T-helper 1 cell treated with Interleukin-12 subunit alpha and Interleukin-12 subunit beta and Interleukin-4 antibody, amounts not matched to agents 30 μg/mL and 1 μg/mL, for 36 hours (primary cell): ENCODE measurements around the gene HCN2.

Experiments used
- H3K27ac Mint-ChIP-seq: one replicate; pipeline ENCODE4 v1.8.0; 2021; ENCODE audit warnings: mild to moderate bottlenecking, mixed read lengths
- H3K27me3 Mint-ChIP-seq: one replicate; pipeline ENCODE4 v1.8.0; 2021; ENCODE audit warnings: low read depth, mixed read lengths
- H3K36me3 Mint-ChIP-seq: one replicate; pipeline ENCODE4 v1.8.0; 2021; ENCODE audit warnings: low read depth, mixed read lengths
- H3K4me1 Mint-ChIP-seq: one replicate; pipeline ENCODE4 v1.8.0; 2021; ENCODE audit warnings: low read depth, mixed read lengths
- H3K4me3 Mint-ChIP-seq: one replicate; pipeline ENCODE4 v1.8.0; 2021; ENCODE audit warnings: mild to moderate bottlenecking, moderate library complexity, mixed read lengths
- H3K9me3 Mint-ChIP-seq: one replicate; pipeline ENCODE4 v1.8.0; 2021; ENCODE audit warnings: mixed read lengths

The HCN2 gene

DNA sequence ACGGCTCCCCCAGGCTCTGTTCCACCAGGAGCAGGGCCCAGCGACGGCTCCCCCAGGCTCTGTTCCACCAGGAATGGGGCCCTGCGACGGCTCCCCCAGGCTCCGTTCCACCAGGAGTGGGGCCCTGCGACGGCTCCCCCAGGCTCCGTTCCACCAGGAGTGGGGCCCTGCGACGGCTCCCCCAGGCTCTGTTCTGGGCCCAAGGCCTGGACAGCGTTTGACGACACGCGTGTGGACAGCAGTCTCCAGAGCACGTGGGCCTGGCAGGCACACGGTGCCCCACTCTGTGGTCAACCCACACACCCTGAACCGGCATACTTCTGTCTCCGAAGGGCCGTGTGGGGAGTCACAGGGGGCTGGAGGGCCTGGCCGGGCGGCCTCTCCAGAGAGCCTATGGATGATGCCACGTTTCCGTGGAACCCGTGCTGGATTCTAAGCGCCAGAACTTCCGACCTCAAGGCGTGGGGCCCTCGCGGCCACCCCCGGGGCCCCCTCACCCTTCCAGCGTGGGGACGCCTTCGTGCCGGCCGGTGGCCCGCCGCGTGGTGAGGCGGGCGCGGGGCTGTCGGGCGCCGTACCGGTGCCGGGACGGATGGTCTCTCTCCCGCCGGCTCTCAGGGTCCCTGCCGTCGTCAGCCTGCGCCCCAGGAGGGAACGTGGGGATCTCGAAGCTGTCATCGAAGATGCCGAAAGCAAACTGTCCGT lies 61.6 kb downstream of the HCN2 start:
- Mint-ChIP-seq H3K27me3 (no peaks in the 10 kb centered on the region), H3K27ac (no peak overlapping the region), H3K36me3 (peaks cover 15% of the 10 kb centered on the region), H3K9me3 (no peaks in the 10 kb centered on the region), H3K4me3 (no peak overlapping the region), H3K4me1 (peaks cover 8% of the 10 kb centered on the region)

DNA sequence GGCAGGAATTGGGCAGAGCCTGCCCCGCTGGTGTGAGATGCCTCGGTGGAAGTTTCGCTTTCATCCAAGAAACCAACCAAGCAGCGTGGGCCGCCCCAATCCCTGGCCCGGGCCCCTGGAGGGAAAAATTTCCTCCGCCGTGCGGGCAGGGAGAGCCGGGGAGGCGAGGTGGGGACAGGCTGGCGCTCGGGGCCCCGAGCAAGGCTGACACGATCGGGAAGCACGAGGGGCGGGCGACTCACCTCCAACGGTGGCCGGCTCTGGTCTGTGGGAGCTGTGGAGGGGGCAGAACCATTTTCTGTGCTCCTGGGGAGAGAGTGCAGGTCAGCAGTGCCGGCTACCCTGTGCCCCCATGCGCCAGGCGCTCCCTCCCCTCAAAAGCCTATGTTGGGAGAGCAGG lies 62.3 kb downstream of the HCN2 start:
- no peaks in the 10 kb centered on the region for H3K9me3 Mint-ChIP-seq
- no peak overlapping the region for H3K27ac Mint-ChIP-seq
- peaks cover 8% of the 10 kb centered on the region for H3K4me1 Mint-ChIP-seq
- H3K4me3 Mint-ChIP-seq: no peak overlapping the region
- H3K36me3 Mint-ChIP-seq: peaks cover 14% of the 10 kb centered on the region
- no peaks in the 10 kb centered on the region for H3K27me3 Mint-ChIP-seq

DNA sequence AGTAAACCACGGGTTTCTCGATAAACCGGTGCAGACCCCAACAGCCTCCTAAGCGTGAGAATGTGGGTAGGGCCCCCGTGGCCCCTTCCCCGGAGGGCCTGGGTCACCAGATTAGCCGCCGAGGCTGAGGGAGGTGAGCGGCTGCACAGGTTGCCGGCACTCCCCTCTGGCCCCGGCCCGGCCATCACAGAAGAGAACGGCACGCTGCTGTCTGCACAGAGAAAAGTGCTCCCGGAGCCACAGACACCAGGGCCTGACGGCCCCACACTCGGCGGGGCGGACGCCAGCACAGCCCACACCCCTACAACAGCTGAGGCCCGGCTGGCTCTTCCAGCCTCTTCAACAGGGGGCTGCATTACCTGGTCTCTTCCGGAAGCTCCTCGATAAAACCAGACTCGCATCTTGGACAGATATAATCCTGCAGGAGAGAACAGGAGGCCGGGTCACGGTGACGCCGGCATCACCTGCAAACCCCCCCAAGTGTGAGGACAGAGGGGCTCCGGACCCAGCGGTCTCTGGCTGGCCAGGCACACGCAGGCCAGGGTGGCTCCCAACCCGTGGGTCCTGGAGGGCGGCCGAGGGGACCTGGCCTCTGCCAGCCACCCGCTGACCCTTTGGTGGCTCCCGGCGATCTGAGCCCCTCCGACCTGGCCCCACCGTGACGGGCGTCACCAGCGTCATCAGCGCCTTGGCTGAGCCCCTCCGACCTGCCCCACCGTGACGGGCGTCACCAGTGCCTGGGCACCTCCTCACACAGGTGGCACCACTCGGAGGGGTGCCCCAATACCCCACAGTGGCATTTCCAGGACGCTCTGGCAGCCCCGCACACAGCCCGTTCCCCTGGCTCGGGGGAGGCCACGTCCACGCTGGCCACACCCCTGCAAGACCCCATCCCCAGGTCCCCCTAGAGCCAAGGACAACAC lies 63.0 kb downstream of the HCN2 start:
- H3K9me3 Mint-ChIP-seq: no peaks in the 10 kb centered on the region
- no peak overlapping the region for H3K4me3 Mint-ChIP-seq
- H3K27ac Mint-ChIP-seq: no peak overlapping the region
- H3K4me1 Mint-ChIP-seq: peaks cover 8% of the 10 kb centered on the region
- H3K36me3 Mint-ChIP-seq: peaks cover 14% of the 10 kb centered on the region
- H3K27me3 Mint-ChIP-seq: no peaks in the 10 kb centered on the region

DNA sequence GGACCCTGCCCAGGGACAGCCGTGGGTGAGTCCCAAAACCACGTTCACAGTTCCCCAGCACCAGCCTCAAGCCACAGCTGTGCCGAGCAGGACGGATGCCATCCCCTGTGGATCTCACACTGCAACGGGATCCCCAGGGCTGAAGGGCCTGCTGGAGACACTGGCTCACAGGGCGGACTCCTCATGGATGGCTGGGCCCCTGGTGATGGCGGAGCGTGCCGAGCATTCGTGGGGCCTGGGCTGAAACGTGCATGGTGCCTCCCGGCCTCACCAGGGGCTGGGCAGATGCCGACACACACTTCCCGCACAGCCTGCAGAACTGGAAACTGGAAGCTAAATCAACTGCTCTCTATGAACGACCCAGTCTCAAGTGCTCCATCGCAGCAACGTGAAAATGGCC lies 63.7 kb downstream of the HCN2 start:
- peaks cover 8% of the 10 kb centered on the region for H3K4me1 Mint-ChIP-seq
- no peak overlapping the region for H3K27ac Mint-ChIP-seq
- peaks cover 14% of the 10 kb centered on the region for H3K36me3 Mint-ChIP-seq
- no peak overlapping the region for H3K4me3 Mint-ChIP-seq
- H3K27me3 Mint-ChIP-seq: no peaks in the 10 kb centered on the region
- no peaks in the 10 kb centered on the region for H3K9me3 Mint-ChIP-seq

DNA sequence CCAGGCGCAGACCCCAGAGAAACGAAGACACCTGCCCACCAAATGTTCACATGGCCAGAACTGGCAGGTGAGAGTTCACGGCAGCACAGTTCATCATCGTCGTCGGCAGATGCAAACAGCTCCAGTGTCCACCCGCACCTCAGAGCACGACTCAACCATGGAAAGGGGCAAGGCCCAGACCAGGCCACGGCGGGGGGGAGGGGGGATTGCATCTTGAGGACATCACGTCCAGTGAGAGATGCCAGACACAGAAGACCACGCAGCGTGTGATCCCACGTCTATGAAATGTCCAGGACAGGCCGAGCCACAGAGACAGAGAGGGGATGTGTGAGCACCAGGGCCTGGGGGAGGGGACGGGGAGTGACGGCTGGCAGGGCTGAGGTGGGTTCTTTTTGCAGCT lies 66.0 kb downstream of the HCN2 start:
- no peak overlapping the region for H3K4me3 Mint-ChIP-seq
- H3K27ac Mint-ChIP-seq: no peak overlapping the region
- H3K36me3 Mint-ChIP-seq: peaks cover 17% of the 10 kb centered on the region
- no peaks in the 10 kb centered on the region for H3K9me3 Mint-ChIP-seq
- no peaks in the 10 kb centered on the region for H3K27me3 Mint-ChIP-seq
- peaks cover 15% of the 10 kb centered on the region for H3K4me1 Mint-ChIP-seq

GRCh38 chr19:656751-657559 lies 67.3 kb downstream of the HCN2 start:
- peaks cover 20% of the 10 kb centered on the region for H3K36me3 Mint-ChIP-seq
- H3K4me3 Mint-ChIP-seq: no peak overlapping the region
- H3K4me1 Mint-ChIP-seq: peaks cover 20% of the 10 kb centered on the region
- H3K27me3 Mint-ChIP-seq: no peaks in the 10 kb centered on the region
- H3K9me3 Mint-ChIP-seq: no peaks in the 10 kb centered on the region
- no peak overlapping the region for H3K27ac Mint-ChIP-seq

- H3K9me3 Mint-ChIP-seq: no peaks in the 10 kb centered on the region
- H3K36me3 Mint-ChIP-seq: peaks cover 20% of the 10 kb centered on the region
- no peak overlapping the region for H3K4me3 Mint-ChIP-seq
- H3K27ac Mint-ChIP-seq: no peak overlapping the region
- H3K4me1 Mint-ChIP-seq: peaks cover 20% of the 10 kb centered on the region
- H3K27me3 Mint-ChIP-seq: no peaks in the 10 kb centered on the region
Measured at GRCh38 chr19:657611-658010, 67.9 kb downstream of the HCN2 start.

- Mint-ChIP-seq H3K4me1 (peaks cover 20% of the 10 kb centered on the region), H3K4me3 (no peak overlapping the region), H3K27ac (no peak overlapping the region), H3K9me3 (no peaks in the 10 kb centered on the region), H3K27me3 (no peaks in the 10 kb centered on the region), H3K36me3 (peaks cover 20% of the 10 kb centered on the region)
Measured at GRCh38 chr19:658059-658839, 68.6 kb downstream of the HCN2 start.

- Mint-ChIP-seq H3K9me3 (no peaks in the 10 kb centered on the region), H3K27ac (peak overlapping the region; percentile 96), H3K27me3 (no peaks in the 10 kb centered on the region), H3K36me3 (peaks cover 16% of the 10 kb centered on the region), H3K4me3 (peak overlapping the region; percentile 98), H3K4me1 (peaks cover 20% of the 10 kb centered on the region)
Measured at GRCh38 chr19:658916-659839, 69.5 kb downstream of the HCN2 start.

GRCh38 chr19:660793-661426 lies 71.2 kb downstream of the HCN2 start:
- Mint-ChIP-seq H3K27me3 (no peaks in the 10 kb centered on the region), H3K27ac (peak overlapping the region; percentile 96), H3K36me3 (peaks cover 11% of the 10 kb centered on the region), H3K4me3 (peak overlapping the region; percentile 98), H3K4me1 (peaks cover 18% of the 10 kb centered on the region), H3K9me3 (no peaks in the 10 kb centered on the region)

GRCh38 chr19:661427-662196 lies 71.9 kb downstream of the HCN2 start:
- Mint-ChIP-seq H3K4me3 (peak overlapping the region; percentile 98), H3K9me3 (no peaks in the 10 kb centered on the region), H3K27ac (peak overlapping the region; percentile 96), H3K4me1 (peaks cover 15% of the 10 kb centered on the region), H3K36me3 (peaks cover 9% of the 10 kb centered on the region), H3K27me3 (no peaks in the 10 kb centered on the region)

DNA sequence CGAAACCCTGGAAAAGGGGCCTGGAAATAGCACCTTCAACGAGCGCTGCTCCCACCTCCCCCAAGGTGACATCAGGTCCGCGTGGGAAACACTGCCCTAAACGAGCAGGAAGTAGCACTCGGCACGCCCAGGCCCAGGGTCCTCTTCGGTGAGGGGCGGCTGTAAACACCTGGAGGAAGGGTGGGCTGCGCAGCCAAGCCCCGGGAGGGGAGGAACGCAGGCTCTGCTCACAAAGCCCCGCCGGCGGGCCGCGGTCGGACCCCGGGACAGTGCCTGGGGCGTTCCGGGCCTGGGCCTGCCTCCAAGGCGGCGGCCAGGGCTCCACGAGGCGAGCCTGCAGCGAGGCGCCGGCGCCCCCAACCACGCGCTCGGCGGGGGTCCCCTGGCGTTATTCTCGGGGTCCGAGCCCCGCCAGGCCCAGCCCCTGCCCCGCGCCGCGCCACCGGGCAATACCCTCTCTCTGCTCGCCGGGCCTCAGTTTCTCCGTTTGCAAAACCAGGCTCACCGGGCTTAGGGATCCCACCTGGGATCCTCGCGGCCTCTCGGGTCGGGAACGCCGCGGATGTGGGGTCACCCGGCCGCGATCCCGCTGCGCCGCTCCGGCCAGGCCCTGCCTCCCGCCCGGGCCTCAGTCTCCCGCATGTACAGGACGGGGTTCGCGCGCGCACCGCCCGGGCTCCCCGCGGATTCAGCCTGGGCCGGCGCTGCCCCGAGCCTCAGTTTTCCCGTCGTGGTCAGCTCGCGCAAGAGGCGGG lies 72.7 kb downstream of the HCN2 start:
- Mint-ChIP-seq H3K36me3 (peaks cover 9% of the 10 kb centered on the region), H3K4me1 (peaks cover 15% of the 10 kb centered on the region), H3K9me3 (no peaks in the 10 kb centered on the region), H3K27me3 (no peaks in the 10 kb centered on the region), H3K4me3 (peak overlapping the region; percentile 98), H3K27ac (peak overlapping the region; percentile 96)
